HG03460 (cell line): ENCODE data around the gene DBNDD1.
"Not testable (repeated sequence)": the region's sequence is repeated elsewhere in the genome, so short reads cannot be mapped to it uniquely, and the experiment has no call there.

ENCODE experiments used
- ATAC-seq: cut with Tn5 transposase; IDR thresholded peaks from one replicate; pipeline ENCODE4 v1.9.1; 2021; ENCODE audit not compliant: unreplicated experiment

DBNDD1 gene

GRCh38 chr16:90018652-90019542, at the start of gene DBNDD1:
Gene DBNDD1, minus strand, starts transcription at chr16:90019456. Its CDS starts 115 bp downstream, at chr16:90019341.
- ATAC-seq = no peak

- ATAC-seq = no peak
Observed at GRCh38 chr16:90061437-90061836, 42.2 kb upstream of the DBNDD1 start.

- ATAC-seq = no peak
Observed at GRCh38 chr16:90057738-90058173, 38.5 kb upstream of the DBNDD1 start.

- not testable (repeated sequence) for ATAC-seq
Observed at GRCh38 chr16:90056521-90056920, 37.3 kb upstream of the DBNDD1 start.

GRCh38 chr16:90055371-90055770, 36.1 kb upstream of the DBNDD1 start:
- ATAC-seq = no peak

GRCh38 chr16:90054554-90054953, 35.3 kb upstream of the DBNDD1 start:
- no peak for ATAC-seq

- no peak for ATAC-seq
Observed at GRCh38 chr16:90053902-90054500, 34.7 kb upstream of the DBNDD1 start.

GRCh38 chr16:90050969-90051368, 31.7 kb upstream of the DBNDD1 start:
- no peak for ATAC-seq

GRCh38 chr16:90048737-90049330, 29.6 kb upstream of the DBNDD1 start:
- ATAC-seq = no peak

- ATAC-seq = no peak
Observed at GRCh38 chr16:90048347-90048722, 29.1 kb upstream of the DBNDD1 start.

- no peak for ATAC-seq
Observed at GRCh38 chr16:90047714-90048346, 28.6 kb upstream of the DBNDD1 start.

- no peak for ATAC-seq
Observed at GRCh38 chr16:90046971-90047713, 27.9 kb upstream of the DBNDD1 start.

- no peak for ATAC-seq
Observed at GRCh38 chr16:90046122-90046970, 27.1 kb upstream of the DBNDD1 start.

- no peak for ATAC-seq
Observed at GRCh38 chr16:90044111-90044551, 24.9 kb upstream of the DBNDD1 start.

GRCh38 chr16:90043526-90043925, 24.3 kb upstream of the DBNDD1 start:
- ATAC-seq = no peak

- ATAC-seq = no peak
Observed at GRCh38 chr16:90042946-90043514, 23.8 kb upstream of the DBNDD1 start.

- no peak for ATAC-seq
Observed at GRCh38 chr16:90041896-90042473, 22.7 kb upstream of the DBNDD1 start.

- no peak for ATAC-seq
Observed at GRCh38 chr16:90040152-90041023, 21.1 kb upstream of the DBNDD1 start.
